Neural cell (in vitro differentiated cells): ENCODE data around the gene PTPRG. TPM values are rescaled to one million over a fixed set of nuclear protein-coding genes. Genes with fewer than 3 reads are reported as not detected.

Source experiments
- H2AFZ ChIP-seq: fragments of 200-600, 300-800 bp; sonication (generic), shearing (Covaris generic); 2 replicates; pipeline ENCODE4 v1.6.0; 2014; ENCODE audit warnings: low read depth, mild to moderate bottlenecking, antibody characterized with exemption, low read length, moderate library complexity
- H3F3A ChIP-seq: fragments of 200-600 bp; shearing (Covaris generic); 2 replicates; pipeline ENCODE4 v1.6.1; 2016; ENCODE audit warnings: mild to moderate bottlenecking, moderate library complexity, mixed read lengths, antibody characterized with exemption, low read length; ENCODE audit not compliant: insufficient read depth, poor library complexity, severe bottlenecking
- H3K27ac ChIP-seq: fragments of 200-600, 300-800 bp; sonication (generic), shearing (Covaris generic); 2 replicates; pipeline ENCODE4 v1.5.1; 2014; ENCODE audit warnings: mild to moderate bottlenecking, low read length, moderate library complexity
- H3K27me3 ChIP-seq: fragments of 300-800, 200-600 bp; sonication (generic), shearing (Covaris generic); 2 replicates; pipeline ENCODE4 v1.6.0; 2014; ENCODE audit warnings: mild to moderate bottlenecking, low read depth, low read length, moderate library complexity; ENCODE audit not compliant: insufficient read depth
- H3K36me3 ChIP-seq: fragments of 300-800, 200-600 bp; sonication (generic), shearing (Covaris generic); 2 replicates; pipeline ENCODE4 v1.5.1; 2014; ENCODE audit warnings: mild to moderate bottlenecking, antibody characterized with exemption, low read length, moderate library complexity; ENCODE audit not compliant: insufficient read depth
- H3K4me2 ChIP-seq: fragments of 300-800, 200-600 bp; sonication (generic), shearing (Covaris generic); 2 replicates; pipeline ENCODE4 v1.6.0; 2014; ENCODE audit warnings: mild to moderate bottlenecking, low read length
- H3K4me3 ChIP-seq: fragments of 300-800, 200-600 bp; sonication (generic), shearing (Covaris generic); 2 replicates; pipeline ENCODE4 v1.5.1; 2014; ENCODE audit warnings: mild to moderate bottlenecking, low read length, moderate library complexity
- H3K79me2 ChIP-seq: fragments of 200-600 bp; shearing (Covaris generic); replicated peaks from 2 replicates; pipeline ENCODE4 v1.6.0; 2014; ENCODE audit warnings: mild to moderate bottlenecking, low read length, moderate library complexity; ENCODE audit not compliant: insufficient read depth
- H3K9ac ChIP-seq: fragments of 300-800, 200-600 bp; sonication (generic), shearing (Covaris generic); 2 replicates; pipeline ENCODE4 v1.6.1; 2016; ENCODE audit warnings: mild to moderate bottlenecking, low read length, mixed read lengths
- H3K9me2 ChIP-seq: fragments of 200-600 bp; shearing (Covaris generic); 2 replicates; pipeline ENCODE4 v1.6.1; 2016; ENCODE audit warnings: mild to moderate bottlenecking, low read length, mixed read lengths; ENCODE audit not compliant: insufficient read depth
- H3K9me3 ChIP-seq: fragments of 200-600, 300-800 bp; sonication (generic), shearing (Covaris generic); 2 replicates; pipeline ENCODE4 v1.6.1; 2016; ENCODE audit warnings: mild to moderate bottlenecking, mixed run types, low read length, moderate library complexity, mixed read lengths
- H4K20me1 ChIP-seq: fragments of 200-600 bp; shearing (Covaris generic); 2 replicates; pipeline ENCODE4 v1.6.1; 2016; ENCODE audit warnings: mild to moderate bottlenecking, mixed run types; ENCODE audit not compliant: insufficient read depth
- EP300 ChIP-seq: fragments of 450-650 bp; conservative IDR thresholded peaks from 2 replicates; pipeline ENCODE4 v1.6.1; 2014; ENCODE audit warnings: antibody characterized with exemption, mild to moderate bottlenecking, moderate library complexity; ENCODE audit not compliant: poor library complexity, severe bottlenecking
- EZH2 ChIP-seq: fragments of 200-600, 300-800 bp; shearing (Covaris generic), sonication (generic); IDR thresholded peaks from 2 replicates; pipeline ENCODE4 v1.6.1; 2014; ENCODE audit warnings: antibody characterized with exemption, low read length, borderline replicate concordance, mild to moderate bottlenecking; ENCODE audit not compliant: insufficient read depth, poor library complexity, severe bottlenecking
- MXI1 ChIP-seq: fragments of 450-650 bp; conservative IDR thresholded peaks from 2 replicates; pipeline ENCODE4 v1.6.1; 2014; ENCODE audit warnings: antibody characterized with exemption, mild to moderate bottlenecking; ENCODE audit not compliant: poor library complexity, severe bottlenecking
- POLR2AphosphoS5 ChIP-seq: IDR thresholded peaks from 2 replicates; pipeline ENCODE4 v1.6.1; 2012
- RAD21 ChIP-seq: fragments of 450-650 bp; conservative IDR thresholded peaks from 2 replicates; pipeline ENCODE4 v1.6.1; 2014; ENCODE audit warnings: antibody characterized with exemption, mild to moderate bottlenecking, moderate library complexity
- SMC3 ChIP-seq: fragments of 450-650 bp; conservative IDR thresholded peaks from 2 replicates; pipeline ENCODE4 v1.6.1; 2014; ENCODE audit warnings: antibody characterized with exemption, mild to moderate bottlenecking, moderate library complexity; ENCODE audit not compliant: poor library complexity
- TAF1 ChIP-seq: IDR thresholded peaks from 2 replicates; pipeline ENCODE4 v1.6.1; 2012; ENCODE audit warnings: low read depth
- polyA plus RNA-seq: library from polyadenylated mRNA; depleted of rRNA; stranded (reverse); fragments of >200 nt; gene quantifications from 2 replicates; pipeline ENCODE4 v1.2.3, GENCODE V29; 2014
- TF ChIP-seq, protein P1 (sequence below): fragments of 450-650 bp; IDR thresholded peaks from 2 replicates; pipeline ENCODE4 v1.5.1; 2014; ENCODE audit warnings: antibody characterized with exemption, mild to moderate bottlenecking, moderate library complexity; ENCODE audit not compliant: poor library complexity, severe bottlenecking
- TF ChIP-seq, protein P2 (sequence below): IDR thresholded peaks from 2 replicates; pipeline ENCODE4 v1.6.1; 2012; ENCODE audit warnings: borderline replicate concordance

The PTPRG gene
- polyA plus RNA-seq, 1 donor from 2014 or later, result 33.1 TPM

DNA sequence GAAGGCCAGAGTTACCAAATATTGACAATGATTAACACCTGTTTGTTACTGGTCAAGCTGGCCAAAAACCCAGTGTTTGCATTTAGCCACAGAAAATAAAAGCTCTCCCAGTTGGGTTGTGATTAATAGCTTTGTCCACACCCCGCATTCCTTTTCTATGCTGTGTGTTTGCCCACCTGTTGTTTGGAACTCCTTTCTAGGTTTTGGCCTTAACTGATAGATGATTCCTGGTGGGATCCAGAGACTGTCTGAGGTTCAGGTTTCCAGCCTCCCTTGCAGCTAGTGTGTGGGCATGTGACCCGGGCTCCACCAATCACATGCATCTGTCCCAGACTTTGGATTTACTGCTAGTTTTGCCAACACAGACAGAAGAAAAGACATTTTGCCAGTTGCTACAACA, 83.8 kb downstream of the PTPRG start:
- H3K4me3 ChIP-seq, result no peak overlapping the region
- no peak overlapping the region for H2AFZ ChIP-seq
- H4K20me1 ChIP-seq, result no peaks in the 10 kb centered on the region
- no peaks in the 10 kb centered on the region for H3K27me3 ChIP-seq
- no peaks in the 10 kb centered on the region for H3K36me3 ChIP-seq
- H3K27ac ChIP-seq, result no peak overlapping the region
- no peaks in the 10 kb centered on the region for H3K79me2 ChIP-seq
- no peak for TF ChIP-seq RAD21
- TF ChIP-seq TAF1, result no peak
- no peak for TF ChIP-seq MXI1
- TF ChIP-seq, protein P1, sequence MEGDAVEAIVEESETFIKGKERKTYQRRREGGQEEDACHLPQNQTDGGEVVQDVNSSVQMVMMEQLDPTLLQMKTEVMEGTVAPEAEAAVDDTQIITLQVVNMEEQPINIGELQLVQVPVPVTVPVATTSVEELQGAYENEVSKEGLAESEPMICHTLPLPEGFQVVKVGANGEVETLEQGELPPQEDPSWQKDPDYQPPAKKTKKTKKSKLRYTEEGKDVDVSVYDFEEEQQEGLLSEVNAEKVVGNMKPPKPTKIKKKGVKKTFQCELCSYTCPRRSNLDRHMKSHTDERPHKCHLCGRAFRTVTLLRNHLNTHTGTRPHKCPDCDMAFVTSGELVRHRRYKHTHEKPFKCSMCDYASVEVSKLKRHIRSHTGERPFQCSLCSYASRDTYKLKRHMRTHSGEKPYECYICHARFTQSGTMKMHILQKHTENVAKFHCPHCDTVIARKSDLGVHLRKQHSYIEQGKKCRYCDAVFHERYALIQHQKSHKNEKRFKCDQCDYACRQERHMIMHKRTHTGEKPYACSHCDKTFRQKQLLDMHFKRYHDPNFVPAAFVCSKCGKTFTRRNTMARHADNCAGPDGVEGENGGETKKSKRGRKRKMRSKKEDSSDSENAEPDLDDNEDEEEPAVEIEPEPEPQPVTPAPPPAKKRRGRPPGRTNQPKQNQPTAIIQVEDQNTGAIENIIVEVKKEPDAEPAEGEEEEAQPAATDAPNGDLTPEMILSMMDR, result no peak
- TF ChIP-seq POLR2AphosphoS5, result no peak
- TF ChIP-seq, protein P2, sequence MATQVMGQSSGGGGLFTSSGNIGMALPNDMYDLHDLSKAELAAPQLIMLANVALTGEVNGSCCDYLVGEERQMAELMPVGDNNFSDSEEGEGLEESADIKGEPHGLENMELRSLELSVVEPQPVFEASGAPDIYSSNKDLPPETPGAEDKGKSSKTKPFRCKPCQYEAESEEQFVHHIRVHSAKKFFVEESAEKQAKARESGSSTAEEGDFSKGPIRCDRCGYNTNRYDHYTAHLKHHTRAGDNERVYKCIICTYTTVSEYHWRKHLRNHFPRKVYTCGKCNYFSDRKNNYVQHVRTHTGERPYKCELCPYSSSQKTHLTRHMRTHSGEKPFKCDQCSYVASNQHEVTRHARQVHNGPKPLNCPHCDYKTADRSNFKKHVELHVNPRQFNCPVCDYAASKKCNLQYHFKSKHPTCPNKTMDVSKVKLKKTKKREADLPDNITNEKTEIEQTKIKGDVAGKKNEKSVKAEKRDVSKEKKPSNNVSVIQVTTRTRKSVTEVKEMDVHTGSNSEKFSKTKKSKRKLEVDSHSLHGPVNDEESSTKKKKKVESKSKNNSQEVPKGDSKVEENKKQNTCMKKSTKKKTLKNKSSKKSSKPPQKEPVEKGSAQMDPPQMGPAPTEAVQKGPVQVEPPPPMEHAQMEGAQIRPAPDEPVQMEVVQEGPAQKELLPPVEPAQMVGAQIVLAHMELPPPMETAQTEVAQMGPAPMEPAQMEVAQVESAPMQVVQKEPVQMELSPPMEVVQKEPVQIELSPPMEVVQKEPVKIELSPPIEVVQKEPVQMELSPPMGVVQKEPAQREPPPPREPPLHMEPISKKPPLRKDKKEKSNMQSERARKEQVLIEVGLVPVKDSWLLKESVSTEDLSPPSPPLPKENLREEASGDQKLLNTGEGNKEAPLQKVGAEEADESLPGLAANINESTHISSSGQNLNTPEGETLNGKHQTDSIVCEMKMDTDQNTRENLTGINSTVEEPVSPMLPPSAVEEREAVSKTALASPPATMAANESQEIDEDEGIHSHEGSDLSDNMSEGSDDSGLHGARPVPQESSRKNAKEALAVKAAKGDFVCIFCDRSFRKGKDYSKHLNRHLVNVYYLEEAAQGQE, result no peak
- TF ChIP-seq EZH2, result no peak
- no peak for TF ChIP-seq SMC3
- no peak for TF ChIP-seq EP300
- no peaks in the 10 kb centered on the region for H3F3A ChIP-seq
- no peaks in the 10 kb centered on the region for H3K9me2 ChIP-seq
- H3K9ac ChIP-seq, result no peak overlapping the region
- no peaks in the 10 kb centered on the region for H3K9me3 ChIP-seq
- no peak overlapping the region for H3K4me2 ChIP-seq

DNA sequence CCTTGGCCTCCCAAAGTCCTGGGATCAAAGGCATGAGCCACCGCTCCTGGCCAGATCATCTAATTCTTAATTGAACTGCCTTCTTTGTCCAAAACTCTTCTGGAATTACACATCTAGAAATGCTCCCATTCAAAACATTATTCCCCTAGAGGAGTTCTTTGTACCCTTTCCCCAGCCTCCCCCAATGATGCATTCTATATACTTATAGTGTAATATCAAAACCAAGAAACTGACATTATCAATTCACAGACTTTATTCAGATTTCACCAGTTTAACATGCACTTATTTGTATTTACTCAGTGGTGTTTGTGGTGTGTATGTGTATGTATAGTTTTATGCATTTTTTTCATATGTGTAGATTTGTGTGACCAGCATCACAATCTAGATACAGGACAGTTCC, 85.0 kb downstream of the PTPRG start:
- no peak overlapping the region for H3K4me2 ChIP-seq
- H3K4me3 ChIP-seq, result no peak overlapping the region
- TF ChIP-seq, protein P1, result no peak
- TF ChIP-seq RAD21, result no peak
- no peak for TF ChIP-seq SMC3
- no peak for TF ChIP-seq TAF1
- TF ChIP-seq MXI1, result no peak
- TF ChIP-seq EP300, result no peak
- TF ChIP-seq POLR2AphosphoS5, result no peak
- no peak for TF ChIP-seq EZH2
- TF ChIP-seq, protein P2, result no peak
- no peaks in the 10 kb centered on the region for H3K36me3 ChIP-seq
- no peaks in the 10 kb centered on the region for H3K9me3 ChIP-seq
- no peaks in the 10 kb centered on the region for H3K9me2 ChIP-seq
- H4K20me1 ChIP-seq, result no peaks in the 10 kb centered on the region
- H3K79me2 ChIP-seq, result no peaks in the 10 kb centered on the region
- H3K27ac ChIP-seq, result no peak overlapping the region
- no peaks in the 10 kb centered on the region for H3K27me3 ChIP-seq
- no peak overlapping the region for H3K9ac ChIP-seq
- no peak overlapping the region for H2AFZ ChIP-seq
- H3F3A ChIP-seq, result no peaks in the 10 kb centered on the region
